ENCODE data around the gene DCLRE1B.

The DCLRE1B gene

GRCh38 chr1:113938192-113938591 is 33.1 kb downstream of the DCLRE1B start:
- H3K4me3 ChIP-seq (ENCODE audit: low read depth, low read length) = no peak overlapping the region
- TF ChIP-seq CTCF (IDR thresholded peaks at IDR 0.05; ENCODE audit: low read depth, low read length, missing control alignments) = no peak
- no peak for DNase-seq (ENCODE audit: low read depth)

- TF ChIP-seq CTCF (IDR thresholded peaks at IDR 0.05; ENCODE audit: low read depth, low read length, missing control alignments) = no peak
- no peak overlapping the region for H3K4me3 ChIP-seq (ENCODE audit: low read depth, low read length)
- no peak for DNase-seq (ENCODE audit: low read depth)
Measured at GRCh38 chr1:113940365-113941244, 35.5 kb downstream of the DCLRE1B start.

- no peak for TF ChIP-seq CTCF (IDR thresholded peaks at IDR 0.05; ENCODE audit: low read depth, low read length, missing control alignments)
- no peak overlapping the region for H3K4me3 ChIP-seq (ENCODE audit: low read depth, low read length)
- DNase-seq (ENCODE audit: low read depth) = no peak
Measured at GRCh38 chr1:113941245-113941559, 36.1 kb downstream of the DCLRE1B start.

GRCh38 chr1:113942527-113942926 is 37.4 kb downstream of the DCLRE1B start:
- DNase-seq (ENCODE audit: low read depth) = no peak
- no peak for TF ChIP-seq CTCF (IDR thresholded peaks at IDR 0.05; ENCODE audit: low read depth, low read length, missing control alignments)
- H3K4me3 ChIP-seq (ENCODE audit: low read depth, low read length) = no peak overlapping the region

GRCh38 chr1:113943028-113943811 is 38.1 kb downstream of the DCLRE1B start:
- no peak for TF ChIP-seq CTCF (IDR thresholded peaks at IDR 0.05; ENCODE audit: low read depth, low read length, missing control alignments)
- no peak overlapping the region for H3K4me3 ChIP-seq (ENCODE audit: low read depth, low read length)
- DNase-seq (ENCODE audit: low read depth) = no peak

- no peak overlapping the region for H3K4me3 ChIP-seq (ENCODE audit: low read depth, low read length)
- no peak for TF ChIP-seq CTCF (IDR thresholded peaks at IDR 0.05; ENCODE audit: low read depth, low read length, missing control alignments)
- DNase-seq (ENCODE audit: low read depth) = no peak
Measured at GRCh38 chr1:113945329-113945728, 40.2 kb downstream of the DCLRE1B start.

All from GM12864 (cell line).